ENCODE measurements around the gene DLG2. TPM values are rescaled to one million over a fixed set of nuclear protein-coding genes. Genes with fewer than 3 reads are reported as not detected.

Gene DLG2
- total RNA-seq, 1 donor from 2014 or later, result 174 TPM

- FAIRE-seq (no peak), DNase-seq (ENCODE audit: low spot score in 2 of 2) (no peak)
These were observed 1356.7 kb downstream of the DLG2 start for GRCh38 chr11:84270466-84270865.

- peak in 1 of 2 donors; percentile 8 for DNase-seq (ENCODE audit: low spot score in 2 of 2)
- peak; percentile 94 for FAIRE-seq
These were observed 1363.1 kb downstream of the DLG2 start for GRCh38 chr11:84264066-84264465.

DNA sequence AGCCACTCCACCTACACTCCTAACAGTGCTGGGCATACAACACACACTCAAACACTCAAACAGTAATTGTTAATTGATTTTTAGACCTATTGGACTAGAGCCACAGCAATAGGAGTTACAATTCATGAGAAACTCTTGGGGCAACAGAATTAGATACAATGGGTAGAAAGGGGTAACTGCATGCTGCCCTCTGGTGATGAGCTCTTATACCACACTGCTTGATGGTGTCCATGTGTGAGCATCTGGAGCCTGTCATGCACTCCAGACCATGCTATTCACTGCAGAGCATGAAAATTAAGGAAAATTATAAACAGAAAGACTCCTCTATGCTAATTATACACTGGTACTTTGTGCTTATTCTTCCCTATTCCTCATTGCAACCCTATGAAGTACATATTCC lies 1365.4 kb downstream of the DLG2 start:
- FAIRE-seq, result no peak
- DNase-seq (ENCODE audit: low spot score in 2 of 2), result no peak

- FAIRE-seq, result no peak
- DNase-seq (ENCODE audit: low spot score in 2 of 2), result no peak
These were observed 1366.3 kb downstream of the DLG2 start for GRCh38 chr11:84260862-84261261.

GRCh38 chr11:84256618-84257017 lies 1370.5 kb downstream of the DLG2 start:
- FAIRE-seq, result no peak
- no peak for DNase-seq (ENCODE audit: low spot score in 2 of 2)

DNA sequence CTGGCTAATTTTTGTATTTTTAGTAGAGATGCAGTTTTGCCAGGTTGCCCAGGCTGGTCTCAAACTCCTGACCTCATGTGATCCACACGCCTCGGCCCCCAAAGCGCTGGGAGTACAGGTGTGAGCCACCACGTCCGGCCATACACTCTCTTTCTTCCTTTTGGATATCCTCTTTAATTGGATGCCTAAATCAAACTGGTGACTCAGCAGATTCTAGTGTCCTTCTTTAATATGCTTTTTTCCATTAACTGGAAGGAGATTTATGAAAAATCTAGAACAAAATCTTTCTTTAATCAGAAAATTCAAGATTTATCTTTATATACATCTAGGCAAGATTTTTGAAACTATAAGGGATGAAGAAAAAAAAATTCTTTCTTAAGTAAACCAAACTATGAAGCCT lies 1371.7 kb downstream of the DLG2 start:
- DNase-seq (ENCODE audit: low spot score in 2 of 2) (no peak), FAIRE-seq (no peak)

DNA sequence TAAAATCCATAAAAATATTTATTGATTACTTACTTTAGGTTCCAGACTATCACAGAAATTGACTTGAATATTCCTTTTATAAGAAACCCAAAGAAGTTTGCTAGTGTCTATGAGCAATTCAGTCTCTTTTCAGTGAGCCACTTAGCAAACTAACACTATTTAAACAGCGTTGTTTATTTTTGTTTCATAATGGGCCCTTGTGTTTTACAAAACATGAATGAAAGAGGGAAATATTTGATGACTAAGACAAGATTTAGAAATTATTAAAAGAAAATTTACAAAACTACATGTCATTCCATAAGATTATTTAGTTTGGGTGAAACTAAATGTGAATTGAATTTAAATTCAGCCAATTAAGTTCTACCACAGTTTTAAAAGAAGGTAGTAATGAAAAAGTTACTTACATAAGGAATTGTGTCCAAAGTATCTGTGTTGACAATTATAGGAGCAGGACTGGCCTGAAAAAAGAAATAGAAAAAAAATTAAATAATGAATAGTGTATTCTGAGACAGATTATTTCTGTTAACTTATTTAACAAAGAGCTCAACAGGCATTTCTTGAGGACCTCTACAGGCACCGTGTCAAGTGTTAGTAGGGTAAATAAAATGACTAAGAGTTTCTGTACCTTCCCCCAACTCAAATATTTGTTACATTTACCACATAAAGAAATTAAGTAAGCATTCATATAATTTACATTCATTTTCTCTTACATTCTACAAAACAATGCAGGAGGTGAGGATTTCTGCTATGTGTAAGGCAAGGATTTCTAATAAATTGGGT lies 1376.1 kb downstream of the DLG2 start:
- FAIRE-seq (no peak), DNase-seq (ENCODE audit: low spot score in 2 of 2) (no peak)

DNA sequence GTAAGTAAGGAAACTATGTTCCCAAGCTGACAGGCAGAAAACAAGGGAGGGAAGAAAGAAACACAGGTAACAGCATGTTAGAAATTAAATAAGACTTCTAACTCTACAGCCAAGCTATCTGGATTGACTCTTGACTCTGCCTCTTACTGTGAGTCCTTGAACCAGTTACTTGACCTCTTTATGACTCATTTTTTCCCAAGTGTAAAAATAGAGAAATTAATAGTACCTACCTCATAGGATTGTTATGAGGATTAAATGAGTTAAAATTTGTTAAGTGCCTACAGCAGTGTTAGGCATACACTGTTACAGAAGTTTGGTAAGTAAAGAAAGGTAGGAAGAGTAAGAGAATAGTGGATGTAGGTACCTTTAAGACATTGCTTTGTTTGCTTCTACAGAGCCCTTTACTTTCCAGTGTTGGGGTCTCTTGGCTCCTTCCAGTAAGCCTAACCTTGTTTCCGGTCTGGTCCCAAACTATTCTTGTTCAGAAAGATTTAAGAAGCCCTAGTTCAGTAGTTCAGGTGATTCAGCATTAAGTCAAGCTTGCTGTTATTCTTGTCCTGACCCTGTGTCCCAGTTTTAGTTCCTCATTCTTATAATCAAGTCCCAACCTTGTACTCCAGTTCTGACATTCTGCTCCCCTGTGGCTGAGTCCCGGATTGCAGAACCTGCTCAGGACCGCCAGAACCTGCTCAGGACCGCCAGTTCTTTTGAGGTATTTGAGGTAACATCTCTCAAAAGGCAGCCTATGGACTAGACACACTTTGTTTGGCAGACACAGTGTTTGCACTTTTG lies 1377.6 kb downstream of the DLG2 start:
- FAIRE-seq, result no peak
- no peak for DNase-seq (ENCODE audit: low spot score in 2 of 2)

DNA sequence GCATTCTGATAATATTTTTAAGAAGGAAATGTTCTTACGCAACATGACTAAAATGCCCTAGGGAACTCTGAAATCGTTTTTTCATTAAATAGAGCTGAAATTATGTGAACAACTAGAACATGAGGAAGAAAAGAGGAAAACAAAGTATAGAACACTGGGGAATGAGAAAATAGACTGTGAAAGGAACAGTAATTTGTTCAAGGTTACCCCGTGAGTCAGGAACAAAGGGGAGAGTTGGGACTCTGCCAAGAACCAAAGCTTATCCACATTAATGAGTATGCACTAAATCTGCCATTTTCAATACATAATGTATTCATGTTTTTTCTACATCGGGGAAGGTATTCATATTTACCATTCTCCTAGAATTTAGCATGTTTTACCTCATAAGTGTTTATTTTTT lies 1379.2 kb downstream of the DLG2 start:
- no peak for DNase-seq (ENCODE audit: low spot score in 2 of 2)
- FAIRE-seq, result no peak

GRCh38 chr11:84247129-84247528 lies 1380.0 kb downstream of the DLG2 start:
- FAIRE-seq (no peak), DNase-seq (ENCODE audit: low spot score in 2 of 2) (no peak)

DNA sequence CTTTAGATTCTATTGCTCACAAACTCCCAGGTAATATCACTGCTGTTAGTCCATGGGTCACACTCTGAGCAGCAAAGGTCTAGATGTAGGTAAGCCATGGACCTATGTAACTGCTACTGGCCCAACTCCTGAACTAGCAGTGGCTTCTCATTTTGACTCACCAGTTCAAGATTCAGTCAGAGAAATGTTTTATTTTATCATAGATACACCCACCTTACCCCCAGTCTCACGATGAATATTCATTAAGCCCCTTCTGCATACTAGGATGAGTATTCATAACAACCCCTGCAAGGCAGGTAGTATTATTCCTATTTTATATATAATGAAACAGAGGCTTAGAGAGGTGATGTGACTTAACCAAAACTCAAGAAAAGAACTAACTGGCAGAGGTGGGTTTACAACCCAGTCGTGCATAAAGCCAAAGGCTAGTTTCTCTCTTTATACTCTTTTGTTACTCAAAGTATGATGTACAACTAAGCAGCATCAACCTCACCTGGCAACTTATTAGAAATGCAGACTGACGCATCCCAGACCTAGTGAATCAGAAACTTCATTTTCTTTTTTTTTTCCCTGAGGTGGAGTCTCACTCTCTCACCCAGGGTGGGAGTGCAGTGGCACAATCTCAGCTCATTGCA lies 1383.4 kb downstream of the DLG2 start:
- no peak for DNase-seq (ENCODE audit: low spot score in 2 of 2)
- no peak for FAIRE-seq

- DNase-seq (ENCODE audit: low spot score in 2 of 2) (no peak), FAIRE-seq (no peak)
These were observed 1385.6 kb downstream of the DLG2 start for GRCh38 chr11:84241343-84242131.

DNA sequence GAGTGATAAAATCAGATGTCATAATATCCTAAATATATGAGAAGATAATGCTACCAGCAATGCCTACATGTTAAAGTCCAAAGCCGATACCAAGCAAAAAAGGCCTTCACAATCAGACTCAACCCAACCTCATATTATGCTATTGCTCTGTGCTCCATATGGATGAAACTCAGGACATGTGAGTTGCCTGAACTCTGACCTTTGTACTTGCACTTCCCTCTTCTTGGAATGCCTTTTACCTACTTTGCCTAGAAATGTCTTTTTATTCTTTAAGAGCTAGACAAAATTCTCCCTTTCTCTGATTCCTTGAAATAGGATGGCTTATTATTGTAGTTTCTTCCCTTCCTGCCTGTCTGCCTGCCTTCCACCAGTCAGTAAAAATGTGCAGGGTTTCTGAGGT lies 1386.3 kb downstream of the DLG2 start:
- no peak for DNase-seq (ENCODE audit: low spot score in 2 of 2)
- FAIRE-seq, result no peak

DNA sequence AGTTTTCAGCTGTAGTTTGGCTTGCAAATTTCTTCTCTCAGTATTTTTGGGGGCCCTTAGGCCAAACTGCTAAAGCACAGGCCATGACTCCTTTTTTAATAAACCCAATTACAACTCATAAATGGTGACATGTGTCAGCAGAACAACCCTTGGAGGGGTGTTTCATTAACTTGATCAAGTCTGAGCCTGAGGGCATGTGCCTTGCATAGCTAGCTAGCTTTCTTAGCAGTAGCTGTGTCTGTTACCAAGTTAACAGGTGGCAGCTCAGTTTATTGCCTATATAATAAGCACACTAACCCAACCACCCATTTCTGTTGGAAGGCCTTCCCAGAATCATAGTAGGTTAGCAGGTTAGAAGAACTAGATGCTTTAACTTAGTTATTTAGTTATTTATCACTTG lies 1390.7 kb downstream of the DLG2 start:
- FAIRE-seq (no peak), DNase-seq (ENCODE audit: low spot score in 2 of 2) (no peak)

DNA sequence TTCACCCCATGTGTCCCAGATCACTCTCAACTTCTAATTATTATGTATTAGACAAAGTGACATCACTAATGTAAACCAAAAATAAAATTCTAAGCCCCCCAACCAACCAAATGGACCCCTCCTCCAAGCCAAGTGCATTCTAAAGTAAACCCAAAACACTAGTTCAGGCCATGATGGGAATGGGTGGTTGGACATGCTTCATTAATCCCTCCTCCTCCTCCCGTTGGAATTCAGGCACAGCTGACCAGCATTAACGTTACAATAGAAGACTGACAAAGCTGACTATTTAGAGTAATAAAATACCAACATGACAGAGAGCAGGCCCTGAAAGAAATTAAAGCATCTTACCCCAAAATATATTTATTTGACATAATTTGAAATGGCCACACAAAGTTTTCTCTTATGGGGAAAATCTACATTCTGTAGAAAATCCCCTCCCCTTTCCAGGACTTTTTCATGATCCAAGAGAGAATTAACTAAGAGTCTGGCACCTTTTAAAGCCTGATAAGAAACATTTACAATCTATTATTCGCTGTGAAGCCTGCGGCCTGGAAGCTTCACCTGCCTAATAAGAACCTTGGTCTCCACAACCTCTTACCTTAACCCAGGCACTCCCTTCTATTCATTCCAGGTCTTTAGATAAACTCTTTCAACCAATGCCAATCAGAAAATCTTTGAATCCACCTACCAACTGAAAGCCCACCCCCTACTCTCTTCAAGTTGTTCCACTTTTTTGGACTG lies 1392.5 kb downstream of the DLG2 start:
- no peak for FAIRE-seq
- DNase-seq (ENCODE audit: low spot score in 2 of 2), result no peak

GRCh38 chr11:84234011-84234410 lies 1393.1 kb downstream of the DLG2 start:
- DNase-seq (ENCODE audit: low spot score in 2 of 2), result no peak
- no peak for FAIRE-seq

DNA sequence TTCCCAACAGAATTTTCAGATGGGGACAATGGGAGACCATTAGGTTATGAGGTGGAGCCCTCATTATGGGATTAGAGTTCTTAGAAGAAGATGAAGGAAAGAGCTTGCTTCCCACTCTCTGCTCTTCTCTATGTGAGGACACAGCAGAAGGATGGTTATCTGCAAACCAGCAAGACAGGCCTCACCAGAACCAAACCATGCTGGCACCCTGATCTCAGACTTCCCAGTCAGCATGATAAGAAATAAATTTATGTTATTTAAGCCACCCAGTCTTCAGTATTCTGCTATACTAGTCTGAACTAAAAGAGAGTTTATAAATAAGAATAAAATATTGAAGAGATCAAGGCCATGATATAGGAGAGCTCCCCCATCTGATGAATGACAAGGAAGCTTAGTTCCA lies 1394.6 kb downstream of the DLG2 start:
- FAIRE-seq (no peak), DNase-seq (ENCODE audit: low spot score in 2 of 2) (no peak)

DNA sequence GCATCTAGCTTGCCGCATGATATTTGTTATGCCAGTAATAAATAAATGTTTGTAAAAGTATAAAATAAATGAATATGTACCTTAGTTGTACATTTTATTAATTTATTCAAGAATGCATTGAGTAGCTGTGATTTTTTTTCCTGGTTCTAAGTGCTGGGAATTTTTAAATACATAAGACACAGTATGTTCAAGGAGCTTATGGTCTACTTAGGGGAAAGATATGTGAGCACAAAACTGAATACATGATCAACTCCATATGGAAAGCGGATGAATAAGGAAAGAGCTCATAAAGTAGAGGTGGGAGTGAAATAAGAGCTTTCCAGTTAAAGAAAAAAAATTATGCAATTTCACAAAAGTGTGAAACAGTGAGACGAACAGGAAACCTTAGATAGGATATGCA lies 1396.7 kb downstream of the DLG2 start:
- no peak for DNase-seq (ENCODE audit: low spot score in 2 of 2)

GRCh38 chr11:84227970-84228665 lies 1399.0 kb downstream of the DLG2 start:
- no peak for DNase-seq (ENCODE audit: low spot score in 2 of 2)
- FAIRE-seq, result no peak

More for the DNA sequence above, 1396.7 kb downstream of the DLG2 start:
- FAIRE-seq, result no peak
